ENCODE data around the gene RNF26. TPM values are rescaled to one million over a fixed set of nuclear protein-coding genes. Genes with fewer than 3 reads are reported as not detected.
A peak's percentile ranks its signal among the peaks of the same experiment; 100 is the strongest.

RNF26 gene
- total RNA-seq, 1 donor from 2014 or later = 14.0 TPM

GRCh38 chr11:119363081-119363850 is 28.9 kb downstream of the RNF26 start:
- H3K27me3 ChIP-seq (ENCODE audit: low read depth) = peaks cover 23% of the 10 kb centered on the region
- peak overlapping the region; percentile 72 for H3K4me3 ChIP-seq
- intact Hi-C loops (cut with micrococcal nuclease) = no loop called here
- DNase-seq = no peak
- H3K27ac ChIP-seq (replicated peaks) = peak overlapping the region; percentile 95
- peaks cover 18% of the 10 kb centered on the region for H3K36me3 ChIP-seq
- no peaks in the 10 kb centered on the region for H3K9me3 ChIP-seq (replicated peaks)
- no peak for TF ChIP-seq CTCF (IDR thresholded peaks at IDR 0.05; ENCODE audit: borderline replicate concordance)
- H3K4me1 ChIP-seq = peaks cover 95% of the 10 kb centered on the region

GRCh38 chr11:119363851-119364590 is 29.7 kb downstream of the RNF26 start:
- Histone ChIP-seq H3K36me3 (peaks cover 11% of the 10 kb centered on the region), H3K4me1 (peaks cover 95% of the 10 kb centered on the region), H3K9me3 (replicated peaks) (no peaks in the 10 kb centered on the region), H3K27ac (replicated peaks) (peak overlapping the region; percentile 95), H3K4me3 (peak overlapping the region; percentile 72), H3K27me3 (ENCODE audit: low read depth) (peaks cover 23% of the 10 kb centered on the region)
- intact Hi-C loops (cut with micrococcal nuclease) = no loop called here
- DNase-seq = peak; percentile 68
- no peak for TF ChIP-seq CTCF (IDR thresholded peaks at IDR 0.05; ENCODE audit: borderline replicate concordance)

GRCh38 chr11:119365071-119365591 is 30.8 kb downstream of the RNF26 start:
- Histone ChIP-seq H3K4me1 (peaks cover 95% of the 10 kb centered on the region), H3K36me3 (no peaks in the 10 kb centered on the region), H3K4me3 (peak overlapping the region; percentile 72), H3K9me3 (replicated peaks) (no peaks in the 10 kb centered on the region), H3K27ac (replicated peaks) (peak overlapping the region; percentile 95), H3K27me3 (ENCODE audit: low read depth) (peaks cover 23% of the 10 kb centered on the region)
- intact Hi-C loops (cut with micrococcal nuclease) = no loop called here
- TF ChIP-seq CTCF (IDR thresholded peaks at IDR 0.05; ENCODE audit: borderline replicate concordance) = no peak
- no peak for DNase-seq

GRCh38 chr11:119366690-119367620 is 32.6 kb downstream of the RNF26 start:
- intact Hi-C loops (cut with micrococcal nuclease) = no loop called here
- peaks cover 97% of the 10 kb centered on the region for H3K4me1 ChIP-seq
- H3K27me3 ChIP-seq (ENCODE audit: low read depth) = peaks cover 23% of the 10 kb centered on the region
- no peaks in the 10 kb centered on the region for H3K9me3 ChIP-seq (replicated peaks)
- TF ChIP-seq CTCF (IDR thresholded peaks at IDR 0.05; ENCODE audit: borderline replicate concordance) = no peak
- H3K4me3 ChIP-seq = peak overlapping the region; percentile 56
- H3K36me3 ChIP-seq = no peaks in the 10 kb centered on the region
- peak overlapping the region; percentile 95 for H3K27ac ChIP-seq (replicated peaks)
- no peak for DNase-seq

- intact Hi-C loops (cut with micrococcal nuclease) = no loop called here
- Histone ChIP-seq H3K36me3 (no peaks in the 10 kb centered on the region), H3K9me3 (replicated peaks) (no peaks in the 10 kb centered on the region), H3K27ac (replicated peaks) (peak overlapping the region; percentile 95), H3K27me3 (ENCODE audit: low read depth) (peaks cover 23% of the 10 kb centered on the region), H3K4me1 (peaks cover 97% of the 10 kb centered on the region), H3K4me3 (peak overlapping the region; percentile 56)
- DNase-seq = no peak
- TF ChIP-seq CTCF (IDR thresholded peaks at IDR 0.05; ENCODE audit: borderline replicate concordance) = no peak
Observed at GRCh38 chr11:119367661-119368120, 33.4 kb downstream of the RNF26 start.
